Uterus (tissue), 2 donors: ENCODE measurements around the gene FKBP11.

Experiments
- CTCF ChIP-seq, 4 experiments: fragments of 200-600 bp in 2 of 4; fragments of 450-650 bp in 2 of 4; sonication (generic) in 2 of 4; IDR thresholded peaks; one replicate each; pipeline ENCODE4 v1.5.1; 2016 to 2019; ENCODE audit warnings: antibody characterized with exemption in 4 of 4, mild to moderate bottlenecking in 2 of 4, moderate library complexity in 1 of 4
- POLR2A ChIP-seq, 2 donors: fragments of 450-650 bp; IDR thresholded peaks; one replicate each; pipeline ENCODE4 v1.6.1; 2016; ENCODE audit warnings: antibody characterized with exemption in 2 of 2, mild to moderate bottlenecking in 1 of 2, moderate library complexity in 1 of 2

- TF ChIP-seq CTCF (IDR thresholded peaks at IDR 0.05) (no peak), POLR2A (IDR thresholded peaks at IDR 0.05) (no peak)
Observed at GRCh38 chr12:48965298-48965838, 40.1 kb upstream of the FKBP11 start.
